Breast epithelium (tissue), 4 donors: ENCODE results near the gene LPP. TPM values are rescaled to one million over a fixed set of nuclear protein-coding genes. Genes with fewer than 3 reads are reported as not detected.

Experiments
- DNase-seq, 2 donors: peaks; one replicate each; pipeline ENCODE4 v3.0.0-alpha.2; 2019; ENCODE audit warnings: low spot score in 2 of 2
- H3K27ac ChIP-seq, 2 donors: fragments of 200-600 bp; sonication (generic) in 1 of 2; one replicate each; pipeline ENCODE4 v1.5.1; 2016 to 2019; ENCODE audit warnings: mild to moderate bottlenecking in 1 of 2
- H3K27me3 ChIP-seq, 2 donors: fragments of 200-600 bp; sonication (generic) in 1 of 2; one replicate each; pipeline versions ENCODE4 v1.5.1 to v1.6.0; 2017 to 2019; ENCODE audit warnings: control low read depth in 1 of 2, mild to moderate bottlenecking in 1 of 2
- H3K36me3 ChIP-seq: fragments of 200-600 bp; one replicate; pipeline ENCODE4 v1.5.1; 2019
- H3K4me1 ChIP-seq, 2 donors: fragments of 200-600 bp; sonication (generic); one replicate each; pipeline ENCODE4 v1.5.1; 2016 to 2019; ENCODE audit warnings: control low read depth in 1 of 2
- H3K4me3 ChIP-seq, 3 donors: fragments of 200-600 bp; sonication (generic); 1 replicate in 2 of 3; 2 replicates in 1 of 3; pipeline ENCODE4 v1.5.1; 2016 to 2019; ENCODE audit warnings: mild to moderate bottlenecking in 3 of 3, moderate library complexity in 2 of 3
- H3K9me3 ChIP-seq, 2 donors: fragments of 200-600 bp; sonication (generic) in 1 of 2; one replicate each; pipeline ENCODE4 v1.5.1; 2016 to 2019; ENCODE audit warnings: control low read depth in 1 of 2
- CTCF ChIP-seq, 3 donors: fragments of 450-650 bp; IDR thresholded peaks; one replicate each; pipeline ENCODE4 v1.5.1; 2016 to 2017; ENCODE audit warnings: antibody characterized with exemption in 3 of 3, mild to moderate bottlenecking in 3 of 3, moderate library complexity in 3 of 3
- POLR2A ChIP-seq: fragments of 450-650 bp; IDR thresholded peaks from one replicate; pipeline ENCODE4 v1.6.1; 2016; ENCODE audit warnings: antibody characterized with exemption, mild to moderate bottlenecking, moderate library complexity
- POLR2AphosphoS5 ChIP-seq, 3 donors: sonication (generic); formaldehyde crosslinking; IDR thresholded peaks; one replicate each; pipeline ENCODE4 v1.6.1; 2017; ENCODE audit warnings: antibody characterized with exemption in 3 of 3
- intact Hi-C: fragments of 100-400 bp; cut with DNase I; formaldehyde crosslinking; loops from one replicate; pipeline ENCODE4 v1.15.1; 2023; ENCODE audit warnings: low total_unique reads
- total RNA-seq, 3 donors: library from RNA; depleted of rRNA; stranded (reverse); fragments of >200 nt; gene quantifications; one replicate each; pipeline ENCODE4 v1.1.0, GENCODE V29; 2016

LPP gene
- total RNA-seq, 3 donors from 2014 or later: 135 to 183 (median 147) TPM

GRCh38 chr3:188509316-188509715 is 355.4 kb downstream of the LPP start:
- no peak for DNase-seq
- H3K36me3 ChIP-seq: no peaks in the 10 kb centered on the region

GRCh38 chr3:188510366-188510765 is 356.4 kb downstream of the LPP start:
- H3K4me1 ChIP-seq: no peaks in the 10 kb centered on the region
- H3K27me3 ChIP-seq: no peaks in the 10 kb centered on the region
- H3K27ac ChIP-seq: no peak overlapping the region
- no peak overlapping the region for H3K4me3 ChIP-seq
- H3K36me3 ChIP-seq: no peaks in the 10 kb centered on the region
- H3K9me3 ChIP-seq: no peaks in the 10 kb centered on the region
- TF ChIP-seq CTCF (IDR thresholded peaks at IDR 0.05) (no peak), POLR2AphosphoS5 (IDR thresholded peaks at IDR 0.05) (no peak), POLR2A (no peak)
- no peak for DNase-seq
- intact Hi-C loops: no loop called here

More at GRCh38 chr3:188509316-188509715, 355.4 kb downstream of the LPP start:
- H3K27me3 ChIP-seq: no peaks in the 10 kb centered on the region
- no peak overlapping the region for H3K4me3 ChIP-seq
- no peaks in the 10 kb centered on the region for H3K9me3 ChIP-seq
- no peak overlapping the region for H3K27ac ChIP-seq
- intact Hi-C loops: loop anchor here (10.0 kb wide), 1 partner anchor 1295 kb away; no protein-coding TSS in a partner anchor
- H3K4me1 ChIP-seq: no peaks in the 10 kb centered on the region
- TF ChIP-seq POLR2AphosphoS5 (IDR thresholded peaks at IDR 0.05) (no peak), CTCF (IDR thresholded peaks at IDR 0.05) (no peak), POLR2A (no peak)

GRCh38 chr3:188513662-188514328 is 359.8 kb downstream of the LPP start:
- no peaks in the 10 kb centered on the region for H3K36me3 ChIP-seq
- H3K27me3 ChIP-seq: no peaks in the 10 kb centered on the region
- no peak overlapping the region for H3K4me3 ChIP-seq
- TF ChIP-seq POLR2AphosphoS5 (IDR thresholded peaks at IDR 0.05): no peak
- TF ChIP-seq CTCF (IDR thresholded peaks at IDR 0.05): no peak
- no peak for TF ChIP-seq POLR2A
- DNase-seq: no peak
- no peaks in the 10 kb centered on the region for H3K4me1 ChIP-seq
- H3K27ac ChIP-seq: no peak overlapping the region
- no peaks in the 10 kb centered on the region for H3K9me3 ChIP-seq
- intact Hi-C loops: no loop called here

GRCh38 chr3:188516515-188516914 is 362.6 kb downstream of the LPP start:
- Histone ChIP-seq H3K27me3 (no peaks in the 10 kb centered on the region), H3K4me1 (no peaks in the 10 kb centered on the region), H3K9me3 (no peaks in the 10 kb centered on the region), H3K27ac (no peak overlapping the region), H3K36me3 (no peaks in the 10 kb centered on the region), H3K4me3 (no peak overlapping the region)
- no peak for TF ChIP-seq POLR2A
- TF ChIP-seq CTCF (IDR thresholded peaks at IDR 0.05): no peak
- no peak for TF ChIP-seq POLR2AphosphoS5 (IDR thresholded peaks at IDR 0.05)
- DNase-seq: no peak
- intact Hi-C loops: no loop called here

GRCh38 chr3:188518416-188518815 is 364.5 kb downstream of the LPP start:
- Histone ChIP-seq H3K27ac (no peak overlapping the region), H3K4me1 (no peaks in the 10 kb centered on the region), H3K9me3 (no peaks in the 10 kb centered on the region), H3K27me3 (no peaks in the 10 kb centered on the region), H3K36me3 (no peaks in the 10 kb centered on the region), H3K4me3 (no peak overlapping the region)
- DNase-seq: no peak
- intact Hi-C loops: no loop called here
- no peak for TF ChIP-seq POLR2A
